Activated CD8-positive, alpha-beta memory T cell treated with anti-CD3 and anti-CD28 coated beads, Interleukin-2, amount 50 U/mL, for 4 hours (primary cell): ENCODE data around the gene RPS25.
"Not testable (repeated sequence)": the region's sequence is repeated elsewhere in the genome, so short reads cannot be mapped to it uniquely, and the experiment has no call there.

Experiments
- DNase-seq: peaks from one replicate; pipeline ENCODE4 v3.0.0-alpha.2; 2020

RPS25 gene

GRCh38 chr11:119038884-119039283 is 20.7 kb upstream of the RPS25 start:
- no peak for DNase-seq

DNA sequence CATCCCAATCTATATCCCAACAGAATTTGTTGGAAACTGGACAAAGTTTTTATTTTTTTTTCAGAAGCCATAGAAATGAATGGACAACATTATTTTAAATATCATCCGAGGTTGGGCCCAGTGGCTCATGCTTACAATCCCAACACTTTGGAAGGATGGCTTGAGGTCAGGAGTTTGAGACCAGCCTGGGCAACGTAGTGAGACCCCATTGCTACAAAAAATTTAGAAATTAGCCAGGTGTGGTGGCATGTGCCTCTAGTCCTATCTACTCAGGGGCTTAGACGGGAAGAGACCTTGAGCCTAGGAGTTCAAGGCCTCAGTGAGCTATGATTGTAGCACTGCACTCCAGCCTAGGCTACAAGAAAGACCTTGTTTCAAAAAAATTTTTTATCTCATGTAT is 16.7 kb upstream of the RPS25 start:
- no peak for DNase-seq

- not testable (repeated sequence) for DNase-seq
These were observed 15.3 kb upstream of the RPS25 start for GRCh38 chr11:119033421-119033820.

DNA sequence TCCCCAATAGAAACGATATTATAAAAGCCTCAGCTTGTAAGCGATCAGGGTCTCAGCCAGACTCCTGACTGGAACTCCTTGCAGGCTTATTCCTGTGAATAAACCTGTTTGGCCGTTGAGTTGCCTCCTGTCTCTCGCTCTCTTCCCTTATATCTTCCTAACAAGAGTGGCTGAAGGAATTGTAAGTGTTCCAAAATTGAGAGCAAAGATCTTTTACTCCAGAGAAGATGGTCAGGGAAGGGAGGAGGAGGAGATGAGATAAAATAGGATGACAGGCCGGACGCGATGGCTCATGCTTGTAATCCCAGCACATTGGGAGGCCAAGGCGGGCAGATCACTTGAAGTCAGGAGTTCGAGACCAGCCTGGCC is 13.8 kb upstream of the RPS25 start:
- no peak for DNase-seq

DNA sequence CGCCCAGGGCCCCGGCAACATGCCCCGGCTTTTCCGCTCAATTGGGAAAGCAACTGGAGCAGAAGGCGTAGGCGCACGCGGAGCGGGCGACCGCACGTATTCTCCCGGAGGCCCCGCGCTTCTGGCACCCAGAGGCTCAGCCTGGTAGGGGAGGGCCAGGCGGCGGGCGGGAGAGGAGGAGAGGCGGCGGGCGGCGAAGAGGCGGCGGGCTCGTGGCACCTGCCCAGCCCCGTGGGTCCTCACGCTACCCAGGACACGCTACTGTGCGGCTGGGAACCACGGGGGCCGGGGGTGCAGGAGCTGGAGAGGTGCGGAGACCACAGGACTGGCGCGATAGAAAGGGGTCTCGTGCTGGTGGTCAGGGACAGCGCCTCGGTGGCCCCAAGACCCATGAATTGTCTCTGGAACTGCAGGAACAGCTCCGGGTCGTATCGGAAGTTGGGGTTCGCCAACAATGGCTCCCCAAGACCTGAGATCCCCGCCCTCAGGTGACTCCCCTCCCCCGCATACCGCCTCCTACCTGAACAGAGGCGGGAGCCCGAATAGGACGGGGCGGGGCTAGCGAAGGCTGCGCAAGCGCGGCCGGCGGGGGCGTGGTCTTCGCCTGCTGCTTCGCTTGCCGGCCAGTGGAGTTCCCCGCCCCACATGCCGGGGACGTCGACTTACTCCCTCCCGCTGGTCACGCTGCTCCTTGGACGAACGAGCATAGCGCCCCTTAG is 12.3 kb upstream of the RPS25 start, which contains the start of gene SLC37A4:
Gene SLC37A4 (minus strand): TSS at position 549 of the 719 bp plus-strand sequence.
- DNase-seq: peak; percentile 100

- no peak for DNase-seq
These were observed 11.8 kb upstream of the RPS25 start for GRCh38 chr11:119030029-119030328.

DNA sequence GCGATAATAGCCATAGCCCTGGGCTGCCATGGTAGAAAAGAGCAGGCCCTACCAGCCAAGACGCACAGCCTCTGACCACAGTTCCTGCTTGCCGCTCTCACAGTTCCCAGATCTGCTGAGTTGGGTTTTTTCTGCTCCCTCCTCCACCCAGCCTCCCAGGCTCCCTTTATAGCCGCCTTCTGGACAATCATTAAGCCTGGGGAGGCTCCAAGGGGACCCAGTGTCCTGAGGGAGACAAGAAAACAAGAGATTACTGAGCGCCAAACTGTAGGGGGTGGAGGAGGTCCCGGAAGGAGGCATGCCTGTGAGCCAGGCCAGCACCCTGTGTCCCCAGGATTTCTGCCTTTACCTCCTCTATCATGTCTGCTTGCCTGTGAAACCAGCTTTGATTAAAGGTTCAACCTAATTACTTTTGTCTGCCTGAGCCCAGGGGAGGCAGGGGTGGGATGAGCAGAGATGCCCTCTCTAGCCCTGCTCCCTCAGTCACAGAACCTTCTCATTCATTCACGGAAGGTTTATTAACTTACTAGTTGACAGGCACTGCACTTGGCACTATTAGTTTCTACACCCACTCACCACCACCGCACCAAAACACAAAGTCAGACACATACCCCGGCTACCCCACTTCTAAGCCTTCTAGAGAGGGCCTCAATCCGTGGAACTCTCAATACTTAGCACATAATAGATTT is 11.3 kb upstream of the RPS25 start:
- no peak for DNase-seq

DNA sequence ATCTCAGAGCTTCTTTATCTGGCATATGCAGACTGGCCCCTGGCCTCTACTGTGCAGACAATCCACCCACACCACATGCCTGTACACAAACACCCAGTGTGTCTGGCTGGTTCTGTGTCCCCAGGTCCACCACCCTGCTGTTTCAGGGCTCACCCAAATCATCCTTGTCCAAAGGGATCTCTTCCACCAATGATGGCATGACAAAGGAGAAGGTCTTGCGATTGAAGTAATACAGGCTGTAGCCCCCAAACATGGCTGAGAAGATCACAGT is 10.9 kb upstream of the RPS25 start:
- DNase-seq: no peak

DNA sequence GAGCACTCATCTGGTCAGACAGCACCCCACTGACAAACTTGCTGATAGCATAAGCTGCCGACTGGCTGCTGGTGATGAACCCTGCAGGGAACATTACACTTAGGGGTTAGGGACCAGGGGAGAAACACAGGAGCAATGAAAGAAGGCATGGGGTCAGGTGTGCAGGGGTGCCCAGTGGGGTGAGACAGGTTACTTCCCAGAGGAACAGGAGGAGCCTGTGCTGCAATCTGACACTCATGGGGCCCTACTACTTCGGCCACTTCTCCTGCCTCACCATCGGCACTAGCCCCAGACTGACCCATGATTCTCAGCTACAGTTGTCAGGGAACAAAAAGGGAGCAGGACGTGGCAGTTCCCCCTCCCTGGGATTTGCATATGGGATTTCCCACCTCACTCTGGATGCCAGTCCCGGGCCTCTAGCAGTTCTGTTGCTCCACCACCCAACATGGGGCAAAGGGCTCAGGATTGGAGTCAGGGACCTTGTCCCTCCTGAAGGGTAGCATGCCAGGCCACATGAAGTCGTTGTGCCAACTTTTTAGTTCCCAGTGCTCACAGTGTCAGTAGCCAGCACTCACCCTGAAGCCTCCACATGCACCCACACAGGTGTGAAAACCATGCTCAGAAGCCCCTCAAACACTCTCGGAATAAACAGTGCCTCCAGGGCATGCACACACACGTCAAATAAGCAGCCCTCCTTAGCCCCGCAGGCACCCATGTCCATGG is 10.4 kb upstream of the RPS25 start:
- DNase-seq: no peak

DNA sequence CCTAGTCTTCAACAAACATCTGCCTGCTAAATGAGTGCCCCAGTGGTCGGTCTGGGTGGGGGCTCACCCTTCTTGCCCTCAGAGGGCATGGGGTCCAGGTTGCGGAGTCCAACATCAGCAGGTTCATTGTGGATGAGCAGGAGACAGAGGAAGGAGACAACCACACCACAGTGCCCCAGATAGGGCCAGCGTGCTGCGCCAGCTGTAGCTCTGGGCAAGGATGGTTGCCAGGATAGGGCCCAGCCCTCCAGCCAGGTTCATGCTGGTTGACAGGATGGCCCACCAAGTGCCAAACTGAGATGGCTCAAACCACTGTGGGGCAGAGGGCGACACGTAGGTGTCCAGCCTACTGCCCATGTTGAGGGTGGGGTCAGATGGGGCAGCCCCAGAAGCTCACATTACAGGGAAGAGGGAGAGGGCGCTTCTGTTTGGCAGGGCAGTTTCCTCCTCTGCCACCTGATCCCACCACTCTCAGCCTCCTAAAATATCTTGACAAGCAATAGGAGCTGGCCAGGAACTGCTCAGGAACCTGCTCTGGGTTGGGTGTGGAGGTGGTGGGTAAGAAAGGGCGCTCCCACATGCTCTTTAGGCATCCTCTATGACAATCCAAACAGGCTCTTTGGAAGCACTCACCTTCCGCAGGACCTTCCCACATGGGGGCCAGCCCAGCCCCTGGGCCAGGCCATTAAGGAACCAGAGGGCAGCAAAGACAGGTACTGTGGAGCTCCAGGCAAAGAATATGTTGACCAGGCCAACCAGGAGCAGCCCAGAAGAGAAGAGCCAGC is 9.6 kb upstream of the RPS25 start:
- DNase-seq: no peak

- no peak for DNase-seq
These were observed 8.8 kb upstream of the RPS25 start for GRCh38 chr11:119026970-119027369.

DNA sequence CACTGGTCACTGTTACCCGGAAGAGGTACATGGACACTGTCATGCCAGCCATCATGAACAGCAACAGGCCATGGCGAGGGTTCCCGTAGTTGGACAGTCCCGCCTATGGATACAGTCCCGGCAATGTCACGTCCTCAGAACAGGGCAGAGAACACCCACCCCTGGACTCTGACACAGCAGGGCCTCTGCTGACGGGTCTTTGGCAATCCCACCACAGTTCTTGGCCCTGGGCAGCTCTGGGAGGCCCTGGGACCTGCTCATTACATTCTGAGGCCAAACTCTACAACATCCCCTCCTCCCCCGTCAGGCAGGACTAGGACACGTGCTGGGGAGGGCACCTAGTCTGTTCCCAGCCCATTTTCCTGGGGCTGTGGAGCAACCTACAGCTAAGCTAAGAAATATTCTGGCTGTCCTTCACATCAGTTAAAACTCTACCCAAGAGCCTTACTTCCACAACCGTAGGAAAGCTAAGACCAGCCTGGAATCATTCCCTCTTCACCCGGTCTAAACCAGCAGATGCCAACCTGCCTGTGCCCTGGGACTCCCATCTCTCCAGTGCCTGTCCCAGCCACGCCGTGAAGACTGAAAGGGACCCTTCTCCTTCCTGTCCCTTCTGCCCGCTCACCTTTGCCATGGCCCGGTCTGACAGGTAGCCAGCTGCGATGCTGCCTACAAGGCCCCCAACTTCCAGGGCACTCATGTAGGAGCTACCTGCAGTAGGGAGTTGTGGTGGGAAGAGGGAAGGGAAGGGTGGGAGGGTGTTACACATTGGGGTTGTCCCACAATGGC is 8.0 kb upstream of the RPS25 start:
- no peak for DNase-seq

DNA sequence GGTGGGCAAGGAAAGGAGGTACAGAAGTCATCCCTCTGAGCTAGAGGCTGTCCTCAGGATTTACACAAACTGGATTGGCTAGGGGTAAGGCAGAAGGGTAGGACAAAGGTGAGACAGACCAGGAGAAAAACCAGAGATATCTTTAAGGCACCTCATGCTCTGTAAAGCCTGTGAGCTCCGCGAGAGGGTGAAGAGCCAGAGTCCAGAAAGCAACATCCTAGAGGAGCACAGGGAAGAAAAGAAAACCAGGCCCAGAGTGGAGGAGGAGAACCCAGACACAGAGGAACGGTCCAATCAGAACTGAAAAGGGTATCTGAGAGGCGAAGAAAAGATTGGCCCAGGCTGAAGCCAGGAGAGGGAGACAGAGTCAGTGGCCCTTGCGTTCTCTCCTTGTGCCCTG is 7.4 kb upstream of the RPS25 start:
- no peak for DNase-seq

GRCh38 chr11:119025099-119025473 is 6.9 kb upstream of the RPS25 start:
- no peak for DNase-seq

GRCh38 chr11:119024430-119025098 is 6.4 kb upstream of the RPS25 start:
- DNase-seq: no peak

DNA sequence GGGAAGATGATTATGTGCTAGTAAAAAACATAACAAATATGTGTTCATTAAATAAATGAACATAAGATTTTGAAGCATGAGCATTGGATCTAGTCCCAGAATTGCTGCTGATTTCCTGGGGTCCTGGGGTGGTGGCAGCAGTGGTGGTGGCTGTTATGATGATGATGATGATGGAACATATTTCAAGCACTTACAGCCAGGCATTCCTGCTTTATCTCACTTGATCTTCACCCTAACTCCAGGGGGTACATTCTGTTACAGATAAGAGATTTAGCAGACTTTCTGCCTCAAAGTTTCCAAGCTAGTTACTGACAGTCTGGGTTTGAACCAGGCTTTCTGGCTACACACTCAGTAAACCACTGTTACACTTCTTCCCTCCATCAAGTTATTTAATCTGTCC is 5.6 kb upstream of the RPS25 start:
- DNase-seq: no peak

DNA sequence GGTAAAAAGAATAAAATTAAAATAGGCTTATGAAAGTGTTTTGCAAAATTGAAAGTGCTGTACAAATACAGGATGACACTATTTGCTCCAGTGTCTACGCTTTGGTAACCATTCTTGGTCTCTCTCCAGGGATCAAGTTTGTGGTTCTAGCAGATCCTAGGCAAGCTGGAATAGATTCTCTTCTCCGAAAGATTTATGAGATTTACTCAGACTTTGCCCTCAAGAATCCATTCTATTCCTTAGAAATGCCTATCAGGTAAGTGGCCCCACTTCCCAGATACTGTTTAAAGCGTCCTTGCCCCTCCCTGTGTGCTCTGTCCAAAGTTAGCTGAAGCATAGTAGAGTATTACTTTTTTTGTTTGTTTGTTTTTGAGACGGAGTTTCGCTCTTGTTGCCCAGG is 3.5 kb upstream of the RPS25 start:
- DNase-seq: no peak

- DNase-seq: no peak
These were observed 1.9 kb upstream of the RPS25 start for GRCh38 chr11:119019996-119020395.

GRCh38 chr11:119017377-119017776 is 766 bp downstream of the RPS25 start:
- DNase-seq: not testable (repeated sequence)

- DNase-seq: no peak
These were observed 1.7 kb downstream of the RPS25 start for GRCh38 chr11:119016216-119017009.

DNA sequence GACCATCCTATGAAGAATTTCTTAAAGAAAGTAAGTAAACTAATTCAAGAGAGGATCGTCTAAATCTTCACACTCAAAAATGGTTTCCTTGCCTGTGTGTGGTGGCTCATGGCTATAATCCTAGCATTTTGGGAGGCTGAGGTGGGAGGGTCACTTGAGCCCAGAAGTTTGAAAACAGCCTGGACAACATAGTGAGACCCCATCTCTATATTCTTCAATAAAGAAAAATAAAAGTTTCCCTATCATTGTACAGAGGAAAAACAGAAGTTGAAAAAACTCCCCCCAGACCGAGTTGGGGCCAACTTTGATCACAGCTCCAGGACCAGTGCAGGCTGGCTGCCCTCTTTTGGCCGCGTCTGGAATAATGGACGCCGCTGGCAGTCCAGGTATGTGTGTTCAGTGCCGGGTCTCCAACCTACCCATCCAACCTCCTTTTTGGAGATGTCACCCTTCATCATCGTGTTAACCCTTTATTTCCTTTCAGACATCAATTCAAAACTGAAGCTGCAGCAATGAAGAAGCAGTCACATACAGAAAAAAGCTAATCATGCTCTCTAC is 3.0 kb downstream of the RPS25 start:
- DNase-seq: no peak
